Melanocyte of skin (primary cell): ENCODE data around the gene KRR1. TPM values are rescaled to one million over a fixed set of nuclear protein-coding genes. Genes with fewer than 3 reads are reported as not detected.

Experiments used
- total RNA-seq, 2 donors: library from RNA; depleted of rRNA; stranded (reverse); fragments of >200 nt; gene quantifications; 2 replicates each; pipeline ENCODE4 v1.2.3, GENCODE V29; 2012

KRR1 gene
- total RNA-seq: 10 to 100 TPM; 29.3 to 31.0 TPM

GRCh38 chr12:75511116-75512048, at the start of gene KRR1:
Gene KRR1 (minus strand): TSS chr12:75511609. CDS start chr12:75511597, 12 bp downstream.

GRCh38 chr12:75480469-75480949, 30.9 kb downstream of the KRR1 start, which contains the start of gene GLIPR1:
Gene GLIPR1 (plus strand): TSS chr12:75480755. CDS start chr12:75480881, 126 bp downstream.

Other genes with a start within 250 kb of the KRR1 start
- gene CAPS2, start 181.3 kb downstream of the KRR1 start, total RNA-seq: 1 to 10 TPM; 6.3 to 8.3 TPM
- gene GLIPR1L1, start 176.9 kb downstream of the KRR1 start, total RNA-seq: not detected
- gene GLIPR1L2, start 120.5 kb downstream of the KRR1 start, total RNA-seq: under 1 TPM; under 0.01 to 0.34 TPM
- gene GLIPR1, start 30.9 kb downstream of the KRR1 start, total RNA-seq: 1 to 10 TPM; 1.7 to 3.3 TPM